Kidney epithelial cell (primary cell): ENCODE results near the gene TSPOAP1. TPM values are rescaled to one million over a fixed set of nuclear protein-coding genes. Genes with fewer than 3 reads are reported as not detected.
"Not testable (repeated sequence)": the region's sequence is repeated elsewhere in the genome, so short reads cannot be mapped to it uniquely, and the experiment has no call there.

ENCODE experiments used
- DNase-seq: peaks from one replicate; pipeline ENCODE4 v3.0.0-alpha.2; 2010; ENCODE audit warnings: low read depth
- H3K27me3 ChIP-seq: 2 replicates; pipeline ENCODE4 v1.6.0; 2011; ENCODE audit warnings: low read length; ENCODE audit not compliant: control insufficient read depth, insufficient read depth
- H3K36me3 ChIP-seq: 2 replicates; pipeline ENCODE4 v1.5.1; 2011; ENCODE audit warnings: low read length; ENCODE audit not compliant: control insufficient read depth, insufficient read depth
- H3K4me3 ChIP-seq: 2 replicates; pipeline ENCODE4 v1.5.1; 2011; ENCODE audit warnings: low read depth, mild to moderate bottlenecking, control low read depth, low read length
- CTCF ChIP-seq: IDR thresholded peaks from 2 replicates; pipeline ENCODE4 v1.5.1; 2011; ENCODE audit warnings: mild to moderate bottlenecking, moderate library complexity, low read length, control low read depth, inconsistent platforms; ENCODE audit not compliant: insufficient read depth, poor library complexity, severe bottlenecking
- total RNA-seq: library from RNA; depleted of rRNA; stranded (reverse); fragments of >200 nt; gene quantifications from 2 replicates; pipeline ENCODE4 v1.2.3, GENCODE V29; 2015

Gene TSPOAP1
- total RNA-seq, 1 donor from 2014 or later: 9.4 TPM

GRCh38 chr17:58344047-58344790 is 15.6 kb upstream of the TSPOAP1 start:
- Histone ChIP-seq H3K4me3 (no peak overlapping the region), H3K36me3 (peaks cover 2% of the 10 kb centered on the region), H3K27me3 (no peaks in the 10 kb centered on the region)
- no peak for DNase-seq
- TF ChIP-seq CTCF: no peak

GRCh38 chr17:58343131-58343530 is 14.5 kb upstream of the TSPOAP1 start:
- Histone ChIP-seq H3K36me3 (peaks cover 2% of the 10 kb centered on the region), H3K4me3 (no peak overlapping the region), H3K27me3 (no peaks in the 10 kb centered on the region)
- DNase-seq: no peak
- no peak for TF ChIP-seq CTCF

DNA sequence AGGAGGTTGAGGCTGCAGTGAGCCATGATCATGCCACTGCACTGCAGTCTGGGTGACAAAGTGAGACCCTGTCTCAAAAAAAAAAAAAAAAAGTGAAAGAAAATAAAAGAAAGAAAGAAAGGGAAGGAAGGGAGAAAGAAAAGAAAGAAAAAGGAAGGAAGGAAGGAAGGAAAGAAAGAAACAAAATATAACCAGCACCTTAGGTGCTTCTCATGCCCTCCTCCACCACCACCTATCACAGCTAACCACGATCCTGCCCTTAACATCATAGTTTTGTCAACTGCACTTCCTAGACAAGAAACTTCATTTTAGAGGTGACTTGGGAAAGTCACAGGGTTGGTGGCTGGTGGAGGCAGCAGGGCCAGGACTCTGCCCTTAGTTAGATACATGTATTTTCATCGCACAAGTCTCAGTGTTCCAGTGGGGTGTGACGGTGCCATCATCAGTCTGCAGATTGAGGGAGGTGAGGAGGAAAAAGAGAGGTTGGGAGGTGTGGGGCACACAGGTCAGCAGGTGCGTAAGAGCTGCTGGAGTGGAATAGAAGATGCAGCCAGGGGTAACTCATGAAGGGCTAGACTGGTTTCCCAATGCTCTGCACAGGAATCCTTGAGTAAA is 13.4 kb upstream of the TSPOAP1 start:
- H3K36me3 ChIP-seq: peaks cover 2% of the 10 kb centered on the region
- DNase-seq: no peak
- TF ChIP-seq CTCF: no peak
- H3K4me3 ChIP-seq: no peak overlapping the region
- H3K27me3 ChIP-seq: no peaks in the 10 kb centered on the region

DNA sequence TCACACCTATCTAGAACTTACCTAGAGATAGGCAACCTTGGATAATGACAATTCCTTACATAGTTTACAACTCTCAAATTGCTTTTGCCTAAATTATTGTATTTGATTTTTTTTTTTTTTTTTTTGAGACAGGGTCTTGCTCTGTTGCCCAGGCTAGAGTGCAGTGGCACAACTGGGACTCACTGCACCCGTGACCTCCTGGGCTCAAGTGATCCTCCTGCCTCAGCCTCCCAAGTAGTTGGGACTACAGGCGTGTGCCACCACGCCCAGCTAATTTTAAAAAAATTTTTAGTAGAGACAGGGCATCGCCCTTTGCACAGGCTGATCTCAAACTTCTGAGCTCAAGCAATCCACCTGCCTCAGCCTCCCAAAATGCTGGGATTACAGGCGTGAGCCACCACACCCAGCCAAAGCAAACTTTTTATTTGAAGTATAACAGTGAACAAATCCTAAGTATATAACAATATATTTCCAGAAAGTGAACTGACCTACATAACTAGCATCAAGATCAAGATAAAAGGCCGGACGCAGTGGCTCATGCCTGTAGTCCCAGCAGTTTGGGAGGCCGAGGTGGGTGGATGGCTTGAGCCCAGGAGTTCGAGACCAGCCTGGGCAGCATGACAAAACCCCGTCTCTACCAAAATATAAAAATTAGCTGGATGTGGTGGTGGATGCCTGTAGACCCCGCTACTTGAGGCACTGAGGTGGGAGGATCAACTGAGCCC is 12.7 kb upstream of the TSPOAP1 start:
- H3K36me3 ChIP-seq, H3K4me3 ChIP-seq, H3K27me3 ChIP-seq, DNase-seq: not testable (repeated sequence)

GRCh38 chr17:58340405-58340876 is 11.8 kb upstream of the TSPOAP1 start:
- no peaks in the 10 kb centered on the region for H3K27me3 ChIP-seq
- no peaks in the 10 kb centered on the region for H3K36me3 ChIP-seq
- TF ChIP-seq CTCF: no peak
- no peak for DNase-seq
- H3K4me3 ChIP-seq: no peak overlapping the region

GRCh38 chr17:58339755-58340404 is 11.3 kb upstream of the TSPOAP1 start:
- H3K27me3 ChIP-seq: no peaks in the 10 kb centered on the region
- no peaks in the 10 kb centered on the region for H3K36me3 ChIP-seq
- TF ChIP-seq CTCF: no peak
- no peak overlapping the region for H3K4me3 ChIP-seq
- DNase-seq: no peak
